ENCODE measurements around the gene DAPK3.

DNA sequence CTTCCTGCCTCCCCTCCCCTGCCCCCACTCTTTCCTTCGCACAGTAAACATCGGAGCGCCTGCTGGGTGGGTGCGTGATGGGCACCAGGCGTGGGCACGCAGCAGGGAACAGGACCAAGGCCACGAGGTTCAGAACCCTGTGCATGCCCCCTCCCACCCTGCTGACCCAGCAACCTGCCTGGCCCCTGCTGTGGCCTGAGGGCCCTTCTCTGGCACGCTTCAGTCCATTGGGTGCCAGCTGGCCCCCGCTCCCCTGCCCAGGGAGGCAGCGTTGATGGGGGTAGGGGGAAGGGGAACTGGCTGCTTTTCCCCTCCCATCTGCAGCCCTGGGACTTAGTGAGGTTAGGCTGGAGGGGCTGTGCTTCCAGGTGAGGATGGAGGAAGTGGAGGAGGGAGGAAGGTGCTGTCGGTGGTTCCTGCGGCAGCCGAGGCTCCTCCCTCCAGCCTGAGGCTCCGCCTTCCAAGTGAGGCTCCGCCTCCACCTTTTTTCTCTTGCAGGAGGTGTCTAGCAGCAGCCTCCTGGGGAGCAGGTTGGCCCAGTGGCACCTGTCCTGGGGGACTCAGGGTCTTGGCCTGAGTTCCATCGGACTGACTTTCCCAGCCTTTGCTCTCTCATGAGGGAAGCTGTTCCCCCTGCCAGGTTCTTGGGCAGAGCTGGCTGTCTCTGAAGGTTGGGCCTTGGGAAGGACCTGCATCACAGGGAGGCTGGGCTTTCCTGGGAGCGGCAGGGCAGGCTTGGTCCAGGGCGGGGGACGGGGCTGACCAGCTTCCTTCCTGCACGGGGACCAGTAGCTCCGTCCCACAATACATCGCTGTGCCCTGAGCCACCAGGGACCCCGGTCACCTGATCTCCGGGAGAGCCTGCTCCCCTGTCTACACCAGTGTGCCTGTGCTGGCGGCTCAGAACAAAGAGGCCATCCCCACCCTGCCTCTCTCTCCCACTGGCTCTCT lies 43.9 kb upstream of the DAPK3 start:
- TF ChIP-seq, protein P1, sequence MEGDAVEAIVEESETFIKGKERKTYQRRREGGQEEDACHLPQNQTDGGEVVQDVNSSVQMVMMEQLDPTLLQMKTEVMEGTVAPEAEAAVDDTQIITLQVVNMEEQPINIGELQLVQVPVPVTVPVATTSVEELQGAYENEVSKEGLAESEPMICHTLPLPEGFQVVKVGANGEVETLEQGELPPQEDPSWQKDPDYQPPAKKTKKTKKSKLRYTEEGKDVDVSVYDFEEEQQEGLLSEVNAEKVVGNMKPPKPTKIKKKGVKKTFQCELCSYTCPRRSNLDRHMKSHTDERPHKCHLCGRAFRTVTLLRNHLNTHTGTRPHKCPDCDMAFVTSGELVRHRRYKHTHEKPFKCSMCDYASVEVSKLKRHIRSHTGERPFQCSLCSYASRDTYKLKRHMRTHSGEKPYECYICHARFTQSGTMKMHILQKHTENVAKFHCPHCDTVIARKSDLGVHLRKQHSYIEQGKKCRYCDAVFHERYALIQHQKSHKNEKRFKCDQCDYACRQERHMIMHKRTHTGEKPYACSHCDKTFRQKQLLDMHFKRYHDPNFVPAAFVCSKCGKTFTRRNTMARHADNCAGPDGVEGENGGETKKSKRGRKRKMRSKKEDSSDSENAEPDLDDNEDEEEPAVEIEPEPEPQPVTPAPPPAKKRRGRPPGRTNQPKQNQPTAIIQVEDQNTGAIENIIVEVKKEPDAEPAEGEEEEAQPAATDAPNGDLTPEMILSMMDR (IDR thresholded peaks at IDR 0.05; ENCODE audit: low read length) = no peak
- no peak for TF ChIP-seq EZH2 (IDR thresholded peaks at IDR 0.05; ENCODE audit: borderline replicate concordance, low read length)

Data from OCI-LY1 (cell line).